H1 (cell line): ENCODE measurements around the gene DISC1. TPM values are rescaled to one million over a fixed set of nuclear protein-coding genes. Genes with fewer than 3 reads are reported as not detected.

Source experiments
- SP1 ChIP-seq: IDR thresholded peaks from 2 replicates; pipeline ENCODE4 v1.6.1; 2011; ENCODE audit warnings: low read depth, low read length
- polyA plus RNA-seq, 7 experiments: library from polyadenylated mRNA; depleted of rRNA in 3 of 7; stranded (reverse) in 5 of 7; unstranded in 2 of 7; fragments of >200 nt in 5 of 7; fragments of 200-250 nt in 2 of 7; gene quantifications; 1 replicate in 5 of 7; 2 replicates in 1 of 7; 4 replicates in 1 of 7; pipeline versions ENCODE4 v1.2.1 to v1.2.3, GENCODE V29; 2011 to 2013; ENCODE audit warnings: missing spikeins in 2 of 7, mixed read lengths in 2 of 7
- total RNA-seq: library from RNA; stranded (reverse); fragmentation: NEBNext Ultra II Directional; extraction: Animal tissue kit (Norgen Biotek cat#: 25700); gene quantifications from 2 replicates; pipeline ENCODE4 v1.2.1, GENCODE V29; 2021
- TF ChIP-seq, protein P1 (sequence below): IDR thresholded peaks from 2 replicates; pipeline ENCODE4 v1.6.1; 2011; ENCODE audit warnings: low read depth, mild to moderate bottlenecking, low read length; ENCODE audit not compliant: insufficient read depth

Gene DISC1
- total and polyA plus RNA-seq, 2 of the 8 experiments (the other 6 are each of a cell fraction or from before 2014, with no cell fraction given) = 1.1 to 3.5 TPM

DNA sequence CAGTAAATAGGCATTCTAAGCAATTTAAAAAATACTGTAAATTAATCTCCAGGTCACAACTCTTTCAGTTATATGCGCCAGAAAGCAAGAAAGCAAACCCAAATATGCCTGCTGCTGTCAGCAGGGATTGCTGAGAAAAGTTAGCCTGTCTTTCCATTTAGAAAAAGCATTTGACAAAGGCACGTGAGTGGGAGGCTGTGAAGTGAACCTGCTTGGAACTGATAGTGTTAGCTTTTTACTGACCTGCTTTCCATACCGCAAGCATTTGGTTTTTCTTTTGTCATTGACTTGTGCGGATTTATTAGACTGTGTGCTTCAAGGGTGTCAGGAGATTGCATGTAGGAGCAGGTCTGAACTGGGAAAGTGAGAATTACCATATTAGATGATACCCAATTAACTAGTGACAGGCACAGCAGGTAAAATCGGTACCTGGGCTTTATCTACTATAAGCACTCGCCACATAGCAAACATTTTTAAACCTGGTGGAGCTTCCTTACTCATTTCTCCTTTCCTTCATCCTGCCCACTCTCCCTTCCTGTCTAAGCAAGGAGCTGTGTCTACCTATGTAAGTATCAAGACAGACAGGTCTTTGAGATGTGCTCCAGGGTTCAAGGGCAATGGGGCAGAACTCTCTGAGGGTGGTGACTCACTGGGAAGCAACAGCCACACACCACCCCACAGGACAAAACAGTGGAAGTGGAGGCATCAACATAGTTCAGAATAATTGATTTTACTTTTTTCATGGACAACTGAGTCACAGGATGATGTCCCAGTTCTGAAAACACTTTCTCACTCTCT, 323.9 kb downstream of the DISC1 start (continued):
- no peak for TF ChIP-seq SP1
- TF ChIP-seq, protein P1, sequence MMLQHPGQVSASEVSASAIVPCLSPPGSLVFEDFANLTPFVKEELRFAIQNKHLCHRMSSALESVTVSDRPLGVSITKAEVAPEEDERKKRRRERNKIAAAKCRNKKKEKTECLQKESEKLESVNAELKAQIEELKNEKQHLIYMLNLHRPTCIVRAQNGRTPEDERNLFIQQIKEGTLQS = no peak
- TF ChIP-seq, all 59 proteins: peak for 0
